Keratinocyte (primary cell): Measurements from ENCODE around the gene FANCC.

ENCODE experiments used
- EZH2 ChIP-seq: IDR thresholded peaks from one replicate; pipeline ENCODE4 v1.6.1; 2012; ENCODE audit warnings: inconsistent platforms, mild to moderate bottlenecking, low read length, moderate library complexity
- TF ChIP-seq, protein P1 (sequence below), 3 experiments: IDR thresholded peaks in 1 of 3; conservative IDR thresholded peaks in 1 of 3; optimal IDR thresholded peaks in 1 of 3; 2 replicates in 2 of 3; 3 replicates in 1 of 3; pipeline versions ENCODE3 to v1.5.1; 2011; ENCODE audit warnings: low read length in 3 of 3, mild to moderate bottlenecking in 3 of 3, moderate library complexity in 2 of 3, control low read depth in 1 of 3, inconsistent platforms in 1 of 3; ENCODE audit not compliant: insufficient read depth in 2 of 3; ENCODE audit errors: extremely low read depth in 1 of 3

DNA sequence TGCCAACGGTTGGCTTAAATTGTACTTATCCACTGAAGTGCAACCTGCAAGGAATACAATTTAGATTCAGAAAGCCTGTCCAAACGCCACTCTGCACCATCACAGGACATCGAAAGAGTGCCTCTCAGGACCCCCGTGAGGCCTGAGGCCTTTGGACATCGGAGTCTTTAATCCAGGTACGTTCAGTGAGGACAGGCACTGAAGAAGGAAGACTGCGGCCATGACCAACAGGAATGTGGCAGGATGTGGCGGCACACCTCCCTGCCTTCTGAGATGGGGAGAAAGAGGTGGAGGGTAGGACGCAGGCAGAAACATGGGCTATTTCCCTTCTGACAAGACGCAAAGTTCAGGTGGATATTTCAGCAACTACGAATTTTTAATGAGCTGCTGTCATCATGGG lies 205.8 kb downstream of the FANCC start:
- TF ChIP-seq, protein P1, sequence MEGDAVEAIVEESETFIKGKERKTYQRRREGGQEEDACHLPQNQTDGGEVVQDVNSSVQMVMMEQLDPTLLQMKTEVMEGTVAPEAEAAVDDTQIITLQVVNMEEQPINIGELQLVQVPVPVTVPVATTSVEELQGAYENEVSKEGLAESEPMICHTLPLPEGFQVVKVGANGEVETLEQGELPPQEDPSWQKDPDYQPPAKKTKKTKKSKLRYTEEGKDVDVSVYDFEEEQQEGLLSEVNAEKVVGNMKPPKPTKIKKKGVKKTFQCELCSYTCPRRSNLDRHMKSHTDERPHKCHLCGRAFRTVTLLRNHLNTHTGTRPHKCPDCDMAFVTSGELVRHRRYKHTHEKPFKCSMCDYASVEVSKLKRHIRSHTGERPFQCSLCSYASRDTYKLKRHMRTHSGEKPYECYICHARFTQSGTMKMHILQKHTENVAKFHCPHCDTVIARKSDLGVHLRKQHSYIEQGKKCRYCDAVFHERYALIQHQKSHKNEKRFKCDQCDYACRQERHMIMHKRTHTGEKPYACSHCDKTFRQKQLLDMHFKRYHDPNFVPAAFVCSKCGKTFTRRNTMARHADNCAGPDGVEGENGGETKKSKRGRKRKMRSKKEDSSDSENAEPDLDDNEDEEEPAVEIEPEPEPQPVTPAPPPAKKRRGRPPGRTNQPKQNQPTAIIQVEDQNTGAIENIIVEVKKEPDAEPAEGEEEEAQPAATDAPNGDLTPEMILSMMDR (optimal IDR thresholded peaks at IDR 0.05 in 1 of 3, IDR thresholded peaks at IDR 0.05 in 1 of 3, conservative IDR thresholded peaks at IDR 0.05 in 1 of 3; ENCODE audit: extremely low read depth in 1 of 3, insufficient read depth in 2 of 3, low read length in 3 of 3) = no peak
- no peak for TF ChIP-seq EZH2
